Body of pancreas (tissue), 4 donors: ENCODE measurements around the gene SSRP1. TPM values are rescaled to one million over a fixed set of nuclear protein-coding genes. Genes with fewer than 3 reads are reported as not detected.

Source experiments
- ATAC-seq: fragments of 150-250 bp; one replicate; pipeline ENCODE4 v1.9.1; 2016
- DNase-seq, 4 donors: peaks; one replicate each; pipeline ENCODE4 v3.0.0-alpha.2; 2019
- H3K27ac ChIP-seq, 4 donors: fragments of 200-600 bp; sonication (generic); 1 replicate in 3 of 4; 2 replicates in 1 of 4; pipeline versions ENCODE4 v1.5.1 to v1.6.1; 2016 to 2019; ENCODE audit warnings: mild to moderate bottlenecking in 1 of 4, mixed read lengths in 1 of 4, moderate library complexity in 1 of 4
- H3K27me3 ChIP-seq, 2 donors: fragments of 200-600 bp; sonication (generic); one replicate each; pipeline ENCODE4 v1.6.0; 2016; ENCODE audit warnings: mild to moderate bottlenecking in 1 of 2
- H3K36me3 ChIP-seq, 2 donors: fragments of 200-600 bp; sonication (generic); replicated peaks in 1 of 2; 2 replicates each; pipeline ENCODE4 v1.5.1; 2016; ENCODE audit warnings: low read depth in 2 of 2; ENCODE audit not compliant: insufficient read depth in 1 of 2
- H3K4me1 ChIP-seq: fragments of 200-600 bp; sonication (generic); one replicate; pipeline ENCODE4 v1.6.0; 2016
- H3K4me3 ChIP-seq, 2 donors: fragments of 200-600 bp; sonication (generic); 1 replicate in 1 of 2; 2 replicates in 1 of 2; pipeline ENCODE4 v1.5.1; 2016 to 2019
- H3K9me3 ChIP-seq, 3 donors: fragments of 200-600 bp; sonication (generic); 1 replicate in 2 of 3; 2 replicates in 1 of 3; pipeline ENCODE4 v1.5.1; 2016
- CTCF ChIP-seq, 7 experiments: fragments of 450-650 bp in 4 of 7; fragments of 200-600 bp in 3 of 7; sonication (generic) in 3 of 7; IDR thresholded peaks; one replicate each; pipeline ENCODE4 v1.5.1; 2016 to 2019; ENCODE audit warnings: antibody characterized with exemption in 7 of 7
- POLR2A ChIP-seq, 3 donors: fragments of 450-650 bp; IDR thresholded peaks; one replicate each; pipeline ENCODE4 v1.6.1; 2016; ENCODE audit warnings: antibody characterized with exemption in 3 of 3, mild to moderate bottlenecking in 2 of 3
- WGBS, 2 donors: methylation state at CpG; one replicate each; pipeline ENCODE4 v1.1.5; 2017; 5-methylcytosine and 5-hydroxymethylcytosine counted together
- intact Hi-C: fragments of 100-400 bp; cut with DNase I; formaldehyde crosslinking; loops from one replicate; pipeline ENCODE4 v1.15.1; 2023
- total RNA-seq, 2 donors: library from RNA; depleted of rRNA; stranded (reverse); fragments of >200 nt; gene quantifications; one replicate each; pipeline ENCODE4 v1.1.0, GENCODE V29; 2016

The SSRP1 gene
- total RNA-seq, 2 donors from 2014 or later = 44.2 to 51.9 TPM

GRCh38 chr11:57316017-57316416 lies 19.7 kb downstream of the SSRP1 start:
- 37 to 48% methylated on average over 3 of the region's 3 CpGs for WGBS, 2 donors
- H3K27me3 ChIP-seq = no peaks in the 10 kb centered on the region
- intact Hi-C loops = no loop called here
- H3K9me3 ChIP-seq = no peaks in the 10 kb centered on the region
- ATAC-seq (no peak), DNase-seq (no peak)
- TF ChIP-seq CTCF (IDR thresholded peaks at IDR 0.05) = no peak
- no peak for TF ChIP-seq POLR2A (IDR thresholded peaks at IDR 0.05)
- H3K4me3 ChIP-seq = no peak overlapping the region
- peaks cover 4 to 8% of the 10 kb centered on the region in 2 donors for H3K36me3 ChIP-seq
- peak overlapping the region in 3 of 4 donors; percentile 32 to 97 (median 60) for H3K27ac ChIP-seq
- H3K4me1 ChIP-seq = peaks cover 88% of the 10 kb centered on the region

GRCh38 chr11:57315491-57315890 lies 20.2 kb downstream of the SSRP1 start:
- Histone ChIP-seq H3K9me3 (no peaks in the 10 kb centered on the region), H3K36me3 (peaks cover 4 to 8% of the 10 kb centered on the region in 2 donors), H3K4me1 (peaks cover 88% of the 10 kb centered on the region), H3K27ac (peak overlapping the region; percentile 22 to 97 (median 46)), H3K4me3 (no peak overlapping the region), H3K27me3 (no peaks in the 10 kb centered on the region)
- DNase-seq (peak in 3 of 4 donors; percentile 57 to 72 (median 57)), ATAC-seq (peak; percentile 5)
- WGBS, 2 donors = 6 to 11% methylated on average over 8 of the region's 8 CpGs
- intact Hi-C loops = no loop called here
- TF ChIP-seq CTCF (IDR thresholded peaks at IDR 0.05) (no peak), POLR2A (IDR thresholded peaks at IDR 0.05) (no peak)

- Histone ChIP-seq H3K9me3 (no peaks in the 10 kb centered on the region), H3K36me3 (peaks cover 8% of the 10 kb centered on the region in 2 donors), H3K4me3 (no peak overlapping the region), H3K4me1 (peaks cover 90% of the 10 kb centered on the region), H3K27ac (peak overlapping the region in 3 of 4 donors; percentile 60 to 97 (median 84)), H3K27me3 (no peaks in the 10 kb centered on the region)
- no peak for ATAC-seq
- 78 to 82% methylated on average over 13 to 15 of the region's 15 CpGs for WGBS, 2 donors
- no peak for DNase-seq
- no peak for TF ChIP-seq CTCF (IDR thresholded peaks at IDR 0.05)
- TF ChIP-seq POLR2A (IDR thresholded peaks at IDR 0.05) = no peak
- intact Hi-C loops = no loop called here
Observed at GRCh38 chr11:57314221-57314973, 21.3 kb downstream of the SSRP1 start.

- intact Hi-C loops = no loop called here
- peaks cover 8 to 11% of the 10 kb centered on the region in 2 donors for H3K36me3 ChIP-seq
- DNase-seq = peak in 1 of 4 donors; percentile 7
- peaks cover 92% of the 10 kb centered on the region for H3K4me1 ChIP-seq
- H3K4me3 ChIP-seq = no peak overlapping the region
- H3K9me3 ChIP-seq = no peaks in the 10 kb centered on the region
- peak overlapping the region in 3 of 4 donors; percentile 84 to 97 (median 96) for H3K27ac ChIP-seq
- ATAC-seq = no peak
- no peaks in the 10 kb centered on the region for H3K27me3 ChIP-seq
- TF ChIP-seq CTCF (IDR thresholded peaks at IDR 0.05) = no peak
- TF ChIP-seq POLR2A (IDR thresholded peaks at IDR 0.05) = no peak
- WGBS, 2 donors = 73% methylated on average over 8 of the region's 8 CpGs
Observed at GRCh38 chr11:57313788-57314135, 21.9 kb downstream of the SSRP1 start.
